Activated CD4-positive, alpha-beta T cell treated with anti-CD3 and anti-CD28 coated beads, Interleukin-10, Interleukin-2, amounts not matched to agents 100 ng/mL and 50 ng/mL, durations not matched to agents 16 hours and 8 hours (primary cell): ENCODE results near the gene CIB2.

Experiments
- DNase-seq: peaks from one replicate; pipeline ENCODE4 v3.0.0-alpha.2; 2020

CIB2 gene

GRCh38 chr15:78149068-78149804 is 18.0 kb upstream of the CIB2 start, which contains the start of gene IDH3A:
IDH3A (plus strand) TSS chr15:78149362; CDS start chr15:78149404, 42 bp downstream.
- peak; percentile 99 for DNase-seq

- DNase-seq, result no peak
Measured at GRCh38 chr15:78148392-78149067, 17.3 kb upstream of the CIB2 start.

- DNase-seq, result no peak
Measured at GRCh38 chr15:78147566-78147965, 16.3 kb upstream of the CIB2 start.

DNA sequence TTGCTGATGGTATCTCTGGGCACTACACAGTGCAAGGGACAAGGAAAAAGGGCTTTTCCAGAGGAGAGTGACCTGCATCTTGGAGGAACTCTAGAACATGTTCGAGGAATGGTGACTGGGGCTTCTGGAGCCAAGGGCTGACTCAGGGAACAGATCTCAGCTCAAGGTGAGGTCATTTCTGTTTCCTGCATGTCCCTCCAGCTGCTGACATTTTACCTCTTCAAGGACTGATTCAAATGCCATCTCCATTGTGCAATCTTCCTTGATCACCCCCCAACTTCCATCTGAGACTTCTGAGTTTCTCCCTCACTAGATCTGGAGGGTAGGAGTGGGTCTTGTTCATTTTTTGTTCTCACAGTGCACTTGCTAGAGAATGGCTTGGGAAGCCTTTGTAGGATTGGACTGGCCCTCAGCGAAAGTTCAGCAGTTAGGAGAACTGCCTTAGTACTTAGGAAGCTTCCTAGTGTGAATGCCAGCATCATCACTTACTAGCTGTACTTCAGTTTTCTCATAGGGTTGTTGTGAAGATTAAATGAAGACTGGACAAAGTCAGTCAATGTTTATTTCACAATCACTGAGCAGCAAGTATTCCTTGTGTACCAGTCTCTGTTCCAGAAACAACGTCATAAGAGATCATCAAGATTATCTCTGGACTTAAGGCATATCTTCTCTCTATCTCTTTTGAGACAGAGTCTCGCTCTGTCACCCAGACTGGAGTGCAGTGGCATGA is 15.3 kb upstream of the CIB2 start:
- no peak for DNase-seq

GRCh38 chr15:78142332-78142731 is 11.1 kb upstream of the CIB2 start:
- DNase-seq, result no peak

DNA sequence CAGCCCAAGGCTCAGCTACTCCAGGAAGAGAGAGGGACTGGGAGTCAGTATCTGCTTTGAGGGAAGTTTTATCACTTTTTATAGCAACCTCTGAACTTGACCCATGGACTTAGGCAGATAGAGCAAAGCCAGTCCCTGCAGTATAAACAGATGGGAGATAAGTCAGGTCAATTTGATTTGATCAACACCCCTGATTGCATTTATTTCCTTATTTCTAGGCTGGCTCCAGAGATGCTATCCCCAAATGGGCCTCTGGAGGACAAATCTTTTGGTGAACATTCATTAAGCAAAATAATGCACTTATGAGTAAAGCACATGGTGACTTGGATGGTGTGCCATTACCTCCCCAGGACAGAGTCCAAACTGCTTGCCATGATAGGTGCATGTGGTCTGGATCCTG is 9.0 kb upstream of the CIB2 start:
- no peak for DNase-seq

DNA sequence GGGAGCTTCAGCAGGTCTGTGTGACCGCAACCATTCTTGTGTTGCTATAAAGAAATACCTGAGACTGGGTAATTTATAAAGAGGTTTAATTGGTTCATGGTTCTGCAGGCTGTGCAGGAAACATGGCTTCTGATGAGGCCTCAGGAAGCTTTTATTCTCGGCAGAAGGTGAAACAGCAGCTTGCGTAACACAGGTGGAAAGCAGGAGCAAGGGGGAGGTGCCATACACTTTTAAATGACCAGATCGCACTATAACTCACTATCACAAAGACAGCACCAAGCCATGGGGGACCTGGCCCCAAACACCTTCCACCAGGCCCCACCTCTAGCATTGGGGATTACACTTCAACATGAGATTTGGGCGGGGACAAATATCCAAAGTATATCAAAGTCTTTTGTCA is 8.3 kb upstream of the CIB2 start:
- DNase-seq, result no peak

DNA sequence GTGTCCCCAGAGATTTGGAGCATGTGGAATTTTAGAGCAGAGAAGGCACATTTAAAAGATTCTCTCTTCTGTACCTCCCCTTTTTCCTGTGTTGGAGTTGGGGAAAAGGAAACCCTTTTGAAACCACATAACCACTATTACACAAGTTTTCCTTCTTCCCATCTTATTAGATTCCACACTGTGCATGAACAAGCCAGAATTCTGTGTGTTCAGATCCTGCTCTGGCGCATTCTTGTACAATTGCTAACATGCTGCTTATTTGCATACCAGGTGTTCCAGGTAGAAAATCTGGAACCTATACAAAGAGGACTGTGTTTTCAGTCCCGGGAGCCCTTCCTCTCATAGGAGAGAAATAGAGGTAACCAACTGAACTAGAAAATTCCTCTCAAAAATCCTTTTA is 2.6 kb upstream of the CIB2 start:
- no peak for DNase-seq

GRCh38 chr15:78130466-78131294 is 565 bp downstream of the CIB2 start:
- no peak for DNase-seq

DNA sequence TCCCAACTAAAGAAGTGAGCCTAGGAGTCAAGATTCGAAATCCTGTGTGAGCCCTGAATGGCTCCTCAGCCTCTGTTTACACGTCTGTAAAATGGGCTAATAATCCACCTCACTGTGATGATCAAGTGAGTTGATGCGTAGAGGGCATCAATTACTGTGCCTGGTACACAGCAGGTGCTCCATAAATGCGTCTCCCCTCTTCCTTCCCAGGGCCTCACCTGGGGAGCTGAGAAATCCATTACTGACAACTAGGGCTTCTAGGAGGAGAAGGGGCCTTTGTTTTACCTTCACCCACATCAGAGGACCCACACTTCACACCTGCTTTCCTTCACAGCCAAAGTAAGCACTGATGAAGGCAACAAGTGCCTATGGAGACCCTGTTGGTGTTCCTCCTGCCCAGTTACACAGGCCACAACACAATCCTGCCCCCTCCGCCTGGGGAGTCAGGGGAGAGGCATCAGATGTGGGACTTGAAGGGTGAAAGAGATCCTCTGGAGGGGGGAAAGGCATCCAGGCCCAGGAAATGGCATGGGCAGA is 1.4 kb downstream of the CIB2 start:
- DNase-seq, result no peak

- no peak for DNase-seq
Measured at GRCh38 chr15:78129077-78129750, 2.0 kb downstream of the CIB2 start.

DNA sequence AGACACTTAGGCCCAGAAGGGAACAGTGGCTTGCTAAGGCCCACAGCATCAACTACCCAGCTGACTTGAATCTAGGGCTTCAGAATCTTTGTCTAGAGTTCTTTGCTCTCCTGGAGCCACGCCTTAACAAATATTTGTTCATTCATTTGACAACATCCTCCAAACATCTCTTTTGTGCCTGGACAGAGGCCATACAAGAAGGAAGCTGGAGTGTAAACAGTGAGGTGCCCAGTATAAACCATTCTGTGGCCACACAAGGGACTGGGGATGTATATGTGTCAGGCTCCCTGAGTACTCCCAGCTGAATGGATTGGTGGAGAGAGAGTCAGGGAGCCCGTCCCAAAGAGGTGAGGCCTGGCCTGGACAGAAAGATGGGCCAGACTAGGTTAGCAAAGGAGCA is 3.4 kb downstream of the CIB2 start:
- DNase-seq, result no peak

DNA sequence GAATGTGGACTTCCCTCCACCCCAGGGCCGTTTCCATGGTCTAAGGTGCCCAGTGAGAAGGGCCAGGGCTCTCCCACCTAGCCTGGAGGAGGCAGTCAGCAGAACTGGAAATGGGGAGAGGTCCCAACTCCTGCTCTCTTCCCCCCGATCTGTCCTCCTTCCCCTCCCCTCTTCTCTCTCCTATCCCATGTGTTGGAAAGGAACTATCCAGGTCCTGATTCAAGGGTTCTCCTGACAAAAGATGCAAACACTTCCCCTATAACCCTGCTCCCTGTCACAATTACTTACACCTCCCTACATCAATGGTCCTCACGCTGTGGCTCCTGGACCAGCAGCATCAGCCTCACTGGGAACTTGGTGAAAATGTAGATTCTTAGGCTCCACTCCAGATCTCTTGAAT is 6.0 kb downstream of the CIB2 start:
- DNase-seq, result no peak

GRCh38 chr15:78120523-78120922 is 10.7 kb downstream of the CIB2 start:
- no peak for DNase-seq

DNA sequence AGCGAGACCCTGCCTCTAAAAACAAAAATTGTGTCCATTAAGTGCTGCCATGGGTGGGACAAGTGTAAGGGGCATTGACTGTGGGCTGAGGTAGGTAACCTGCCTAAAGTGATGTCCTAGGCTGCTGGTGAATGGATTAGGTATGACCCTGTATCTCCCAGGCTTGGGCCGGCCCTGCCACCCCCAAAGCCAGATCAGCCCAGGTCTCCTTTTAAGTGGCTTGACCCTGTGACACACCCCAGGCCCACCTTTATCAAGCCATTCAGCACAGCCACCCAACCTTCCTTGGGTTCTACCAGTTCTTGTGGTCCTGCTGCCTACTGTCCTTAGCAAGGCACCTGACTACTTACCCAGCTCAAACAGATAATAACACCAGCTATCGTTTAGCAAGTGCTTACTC is 18.7 kb downstream of the CIB2 start:
- DNase-seq, result no peak

DNA sequence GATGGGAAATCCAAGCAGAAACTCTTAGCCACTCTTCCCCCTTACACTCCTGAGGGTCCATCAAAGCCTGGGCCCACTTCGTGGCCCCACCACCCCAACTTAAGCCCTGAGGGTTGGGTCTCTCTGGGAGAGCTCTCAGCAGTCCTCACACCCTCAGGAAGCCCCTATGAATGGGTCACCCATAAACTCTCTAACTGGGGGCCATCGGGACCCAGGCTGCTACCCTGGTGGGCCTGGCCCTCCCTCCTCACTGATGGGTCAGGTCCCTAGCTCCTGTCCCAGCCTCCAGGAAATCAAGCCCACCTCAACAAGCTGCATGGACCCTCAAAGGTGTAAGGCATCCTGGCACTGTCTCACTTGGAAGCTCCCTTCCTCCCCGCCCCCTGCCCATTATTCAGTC is 19.5 kb downstream of the CIB2 start:
- no peak for DNase-seq

DNA sequence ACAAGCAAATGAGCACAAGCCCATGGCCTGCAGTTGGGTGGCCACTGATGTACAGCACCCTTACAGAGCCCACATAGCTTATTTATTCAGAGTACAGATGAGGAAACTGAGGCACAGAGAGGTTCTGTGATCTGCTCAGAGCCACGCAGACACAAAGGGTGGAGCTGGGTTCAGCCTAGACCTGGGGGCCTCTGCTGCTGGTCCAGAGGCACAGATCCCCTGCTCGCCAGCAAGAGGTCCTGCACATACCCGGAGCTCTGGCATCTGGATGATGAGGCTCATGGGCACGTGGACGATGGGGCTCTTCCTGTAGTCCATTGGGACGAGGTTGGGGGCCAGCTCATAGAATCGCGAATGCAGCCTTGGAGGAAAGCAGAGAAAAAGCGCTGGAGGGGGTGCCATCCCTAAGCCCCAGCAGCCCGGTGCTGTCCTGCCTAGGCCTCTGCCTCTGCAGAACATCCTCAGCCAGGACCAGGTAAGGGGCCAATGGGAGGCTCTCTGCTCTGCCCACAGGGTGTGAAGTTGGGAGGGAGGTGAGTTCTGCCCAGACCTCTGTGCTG is 20.2 kb downstream of the CIB2 start:
- DNase-seq, result no peak

- no peak for DNase-seq
Measured at GRCh38 chr15:78110096-78110495, 21.1 kb downstream of the CIB2 start.

GRCh38 chr15:78109156-78109555 is 22.1 kb downstream of the CIB2 start:
- no peak for DNase-seq

DNA sequence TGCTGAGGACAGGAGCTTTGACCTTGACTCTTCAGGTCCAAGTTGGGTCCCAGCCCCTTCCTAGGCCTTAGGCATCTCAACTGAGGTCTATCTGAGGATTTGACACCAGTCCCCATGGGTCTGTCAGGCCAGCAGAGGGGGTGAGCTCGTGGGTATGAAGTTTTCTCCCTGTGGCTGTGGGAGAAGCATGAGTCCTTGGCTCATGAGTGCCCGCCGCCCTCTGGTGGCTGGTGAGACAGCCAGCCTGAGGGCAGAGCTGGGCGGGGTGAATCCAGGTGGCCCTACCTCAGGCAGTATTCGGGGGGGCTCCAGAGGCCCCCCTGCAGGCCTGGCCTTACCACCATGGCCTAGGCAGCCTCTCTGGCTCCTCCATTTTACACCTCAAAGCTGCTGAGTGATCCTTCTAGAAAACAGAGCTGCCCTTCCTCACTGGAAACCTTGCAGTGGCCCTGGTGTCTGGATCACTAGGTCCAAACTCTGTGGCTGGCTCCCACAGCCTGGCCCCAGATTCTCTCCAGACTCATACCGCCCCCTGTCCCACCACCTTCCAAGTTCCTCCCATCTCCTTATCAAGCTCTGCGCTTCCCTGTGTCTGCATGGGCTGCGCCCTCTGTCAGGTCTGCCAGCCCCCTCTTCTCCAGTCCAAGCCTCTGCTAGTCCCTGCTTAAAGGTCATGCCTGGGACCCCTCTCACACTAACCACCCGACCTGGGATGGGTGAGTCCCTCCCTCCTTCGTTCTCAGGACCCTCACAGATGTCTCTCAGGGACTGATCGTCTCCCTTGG is 22.8 kb downstream of the CIB2 start:
- DNase-seq, result peak; percentile 91

GRCh38 chr15:78107471-78107870 is 23.8 kb downstream of the CIB2 start:
- DNase-seq, result no peak
